ENCODE data around the gene DDC. TPM values are rescaled to one million over a fixed set of nuclear protein-coding genes. Genes with fewer than 3 reads are reported as not detected.

Gene DDC
- polyA plus RNA-seq (2011; rRNA removed) (2.2 and 2.8 TPM in 2 replicates), polyA plus RNA-seq (2017; fragmentation: RNase III; extraction: RNeasy Plus Mini Kit Qiagen cat#74134 plus additional on column Dnase treatment) (1.0 to 2.1 TPM (median 1.3 TPM) in 3 replicates), polyA minus RNA-seq (2011; rRNA and poly(A)+ RNA removed) (0.79 and 1.0 TPM in 2 replicates)
- polyA plus RNA-seq (2012; cell fraction: cytosol; rRNA removed) = 1.3 and 1.7 TPM in 2 replicates
- polyA plus RNA-seq (2012; cell fraction: nucleus; rRNA removed) = 1.1 and 1.6 TPM in 2 replicates

- Histone ChIP-seq H3K27ac (peak within 1 kb of the TSS; percentile 43 to 70; a peak in 4 of 6 replicates), H3K4me2 (peak within 1 kb of the TSS; percentile 64), H3K9me3 (no peaks in the 10 kb centered on the region), H3K4me1 (peaks cover 18% of the 10 kb centered on the region), H3K4me3 (peak within 1 kb of the TSS; percentile 7; the same call in 1 of the 3 replicates)
- TF ChIP-seq MAX (IDR thresholded peaks at IDR 0.05) (peak; percentile 28; the same call in 1 of the 2 replicates), CBX8 (IDR thresholded peaks at IDR 0.05) (no peak)
- peak in 1 of 2 experiments; percentile 26 for DNase-seq (ENCODE audit: low read depth in 1 of 2, low spot score in 1 of 2)
- 45% methylated on average over 8 of the region's 8 CpGs for WGBS (ENCODE audit: missing lambda C conversion rate)
- CTCF ChIA-PET = interaction anchor here (0.6 to 1.6 kb wide), 3 partner anchors 10 to 147 kb away, joined by 3 to 7 read pairs (median 3); no protein-coding TSS in a partner anchor
- POLR2A ChIA-PET = no interaction called here
- ATAC-seq = peak; percentile 40 to 46
- FAIRE-seq = peak; percentile 80
Observed at GRCh38 chr7:50564640-50565558, at the start of gene DDC. Gene DDC, minus strand, starts transcription at chr7:50565405. Its CDS starts 21,320 bp downstream, at chr7:50544085.

GRCh38 chr7:50613473-50613872 is 48.3 kb upstream of the DDC start:
- DNase-seq (ENCODE audit: low read depth in 1 of 2, low spot score in 1 of 2) (no peak), FAIRE-seq (no peak), ATAC-seq (no peak)
- TF ChIP-seq NR3C1 (IDR thresholded peaks at IDR 0.05) (no peak), HOXB13 (CRISPR knock-in tag; IDR thresholded peaks at IDR 0.05; ENCODE audit: low read depth) (no peak), GATA3 (IDR thresholded peaks at IDR 0.05; ENCODE audit: borderline replicate concordance) (no peak), ELK1 (IDR thresholded peaks at IDR 0.05; ENCODE audit: low read depth, low read length) (no peak), SMC3 (IDR thresholded peaks at IDR 0.05) (no peak), FOXS1 (CRISPR knock-in tag; IDR thresholded peaks at IDR 0.05) (no peak), EHMT2 (IDR thresholded peaks at IDR 0.05; ENCODE audit: low read depth) (no peak), PHF8 (IDR thresholded peaks at IDR 0.05; ENCODE audit: borderline replicate concordance, low read depth) (no peak), MAFK (IDR thresholded peaks at IDR 0.05; ENCODE audit: partially characterized antibody) (no peak), KDM5A (IDR thresholded peaks at IDR 0.05) (no peak)
- H3K4me2 ChIP-seq = no peak overlapping the region
- no peaks in the 10 kb centered on the region for H3K4me1 ChIP-seq
- POLR2A ChIA-PET = no interaction called here
- H3K27ac ChIP-seq = no peak overlapping the region
- CTCF ChIA-PET = interaction anchor here (1.4 to 2.6 kb wide), 3 partner anchors 20 to 528 kb away, joined by 3 to 12 read pairs (median 7); no protein-coding TSS in a partner anchor
- no peaks in the 10 kb centered on the region for H3K9me3 ChIP-seq
- 93% methylated on average over 8 of the region's 8 CpGs for WGBS (ENCODE audit: missing lambda C conversion rate)
- no peak overlapping the region for H3K4me3 ChIP-seq

GRCh38 chr7:50612704-50613103 is 47.5 kb upstream of the DDC start:
- POLR2A ChIA-PET = no interaction called here
- Histone ChIP-seq H3K4me2 (no peak overlapping the region), H3K4me1 (no peaks in the 10 kb centered on the region), H3K9me3 (no peaks in the 10 kb centered on the region), H3K4me3 (no peak overlapping the region), H3K27ac (no peak overlapping the region)
- CTCF ChIA-PET = interaction anchor here (0.6 to 2.6 kb wide), 5 partner anchors 21 to 548 kb away, joined by 3 to 12 read pairs (median 5); no protein-coding TSS in a partner anchor
- ATAC-seq = no peak
- no peak for FAIRE-seq
- WGBS (ENCODE audit: missing lambda C conversion rate) = 92% methylated on average over 5 of the region's 5 CpGs
- TF ChIP-seq E2F6 (IDR thresholded peaks at IDR 0.05; ENCODE audit: borderline replicate concordance, low read depth) = no peak
- no peak for TF ChIP-seq JUN (IDR thresholded peaks at IDR 0.05)
- no peak for TF ChIP-seq KDM1A (IDR thresholded peaks at IDR 0.05; ENCODE audit: low read depth)
- no peak for TF ChIP-seq ESRRA (IDR thresholded peaks at IDR 0.05; ENCODE audit: borderline replicate concordance, low read length)
- TF ChIP-seq CHD4 (IDR thresholded peaks at IDR 0.05; ENCODE audit: borderline replicate concordance) = no peak
- TF ChIP-seq FOSB (CRISPR knock-in tag; IDR thresholded peaks at IDR 0.05) = no peak
- no peak for TF ChIP-seq TP53 (CRISPR knock-in tag; IDR thresholded peaks at IDR 0.05)
- TF ChIP-seq ZNF302 (CRISPR knock-in tag; IDR thresholded peaks at IDR 0.05) = no peak
- no peak for TF ChIP-seq MAX (IDR thresholded peaks at IDR 0.05)
- no peak for TF ChIP-seq USF2 (IDR thresholded peaks at IDR 0.05)
- TF ChIP-seq FOSL2 (IDR thresholded peaks at IDR 0.05) = no peak
- no peak for TF ChIP-seq FOSL2 (CRISPR knock-in tag; IDR thresholded peaks at IDR 0.05)
- TF ChIP-seq PHF8 (IDR thresholded peaks at IDR 0.05; ENCODE audit: borderline replicate concordance, low read depth) = no peak
- TF ChIP-seq RCOR1 (IDR thresholded peaks at IDR 0.05; ENCODE audit: low read depth, low read length) = no peak
- TF ChIP-seq ELK1 (IDR thresholded peaks at IDR 0.05; ENCODE audit: low read depth, low read length) = no peak
- TF ChIP-seq EHF (CRISPR knock-in tag; IDR thresholded peaks at IDR 0.05) = no peak
- TF ChIP-seq CEBPB (IDR thresholded peaks at IDR 0.05) = no peak
- no peak for TF ChIP-seq HEYL (CRISPR knock-in tag; IDR thresholded peaks at IDR 0.05)
- no peak for TF ChIP-seq HOXB13 (CRISPR knock-in tag; IDR thresholded peaks at IDR 0.05; ENCODE audit: low read depth)
- no peak for TF ChIP-seq ZSCAN20 (CRISPR knock-in tag; IDR thresholded peaks at IDR 0.05)
- TF ChIP-seq HOXB5 (CRISPR knock-in tag; IDR thresholded peaks at IDR 0.05) = no peak
- DNase-seq (ENCODE audit: low read depth in 1 of 2, low spot score in 1 of 2) = no peak
